ENCODE measurements around the gene ZFAND2B. TPM values are rescaled to one million over a fixed set of nuclear protein-coding genes. Genes with fewer than 3 reads are reported as not detected.
A peak's percentile ranks its signal among the peaks of the same experiment; 100 is the strongest.

The ZFAND2B gene
- total RNA-seq, 1 experiment from 2014 or later = 25.7 TPM

DNA sequence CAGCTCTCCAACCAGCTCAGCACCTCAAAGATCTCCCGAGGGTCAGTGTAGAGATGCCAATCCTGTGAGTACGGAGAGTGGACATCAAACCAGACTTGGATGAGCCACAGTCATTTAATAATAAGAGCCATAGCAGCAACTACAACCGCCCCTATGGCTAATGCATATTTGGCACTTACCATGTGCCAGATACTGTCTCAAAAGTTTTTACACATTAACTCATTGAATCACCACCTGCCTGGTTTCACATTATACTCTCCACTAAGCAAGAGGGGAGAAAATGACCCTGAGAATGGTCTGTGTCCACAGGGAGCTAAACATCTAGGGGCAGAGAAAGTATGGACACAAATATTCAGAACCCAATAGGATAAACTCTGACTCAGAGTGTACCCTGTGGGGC, 32.4 kb upstream of the ZFAND2B start:
- Mint-ChIP-seq H3K36me3 (ENCODE audit: insufficient read depth, unreplicated experiment) (peaks cover 50% of the 10 kb centered on the region), H3K9me3 (ENCODE audit: low read depth, unreplicated experiment) (no peaks in the 10 kb centered on the region), H3K4me3 (ENCODE audit: low read depth, unreplicated experiment) (peak overlapping the region; percentile 16), H3K4me1 (ENCODE audit: low read depth, unreplicated experiment) (peaks cover 27% of the 10 kb centered on the region), H3K27me3 (ENCODE audit: unreplicated experiment) (no peaks in the 10 kb centered on the region), H3K27ac (ENCODE audit: unreplicated experiment) (no peak overlapping the region)
- DNase-seq = no peak
- CTCF ChIA-PET = no interaction called here
- TF ChIP-seq, protein P1, sequence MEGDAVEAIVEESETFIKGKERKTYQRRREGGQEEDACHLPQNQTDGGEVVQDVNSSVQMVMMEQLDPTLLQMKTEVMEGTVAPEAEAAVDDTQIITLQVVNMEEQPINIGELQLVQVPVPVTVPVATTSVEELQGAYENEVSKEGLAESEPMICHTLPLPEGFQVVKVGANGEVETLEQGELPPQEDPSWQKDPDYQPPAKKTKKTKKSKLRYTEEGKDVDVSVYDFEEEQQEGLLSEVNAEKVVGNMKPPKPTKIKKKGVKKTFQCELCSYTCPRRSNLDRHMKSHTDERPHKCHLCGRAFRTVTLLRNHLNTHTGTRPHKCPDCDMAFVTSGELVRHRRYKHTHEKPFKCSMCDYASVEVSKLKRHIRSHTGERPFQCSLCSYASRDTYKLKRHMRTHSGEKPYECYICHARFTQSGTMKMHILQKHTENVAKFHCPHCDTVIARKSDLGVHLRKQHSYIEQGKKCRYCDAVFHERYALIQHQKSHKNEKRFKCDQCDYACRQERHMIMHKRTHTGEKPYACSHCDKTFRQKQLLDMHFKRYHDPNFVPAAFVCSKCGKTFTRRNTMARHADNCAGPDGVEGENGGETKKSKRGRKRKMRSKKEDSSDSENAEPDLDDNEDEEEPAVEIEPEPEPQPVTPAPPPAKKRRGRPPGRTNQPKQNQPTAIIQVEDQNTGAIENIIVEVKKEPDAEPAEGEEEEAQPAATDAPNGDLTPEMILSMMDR (IDR thresholded peaks at IDR 0.05; ENCODE audit: unreplicated experiment) = no peak
- intact Hi-C loops (cut with micrococcal nuclease; ENCODE audit: unreplicated experiment) = no loop called here
- no TSS peak for BruUV-seq (replicated peaks)

DNA sequence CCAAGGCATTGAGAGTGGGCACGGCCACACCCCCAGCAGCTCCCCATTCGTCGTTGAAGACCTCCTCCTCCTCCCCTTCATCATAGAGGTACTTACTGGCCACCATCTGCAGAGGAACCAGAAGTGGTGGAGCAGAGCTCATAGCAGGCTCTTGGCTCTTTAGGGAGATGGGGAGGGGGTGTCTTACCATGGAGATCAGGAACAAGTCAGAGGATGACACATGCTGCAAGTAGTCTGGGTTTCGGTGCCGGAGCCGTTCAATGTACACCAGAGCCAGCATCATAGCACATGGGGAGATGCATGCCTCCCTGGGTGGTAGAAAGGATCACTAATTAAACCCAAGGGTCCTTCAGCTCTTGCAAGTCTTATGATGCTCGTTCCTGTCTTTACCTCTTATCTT, 31.8 kb upstream of the ZFAND2B start:
- CTCF ChIA-PET = interaction anchor here (0.7 kb wide), 1 partner anchor 50 kb away, joined by 4 read pairs; no protein-coding TSS in a partner anchor
- no TSS peak for BruUV-seq (replicated peaks)

DNA sequence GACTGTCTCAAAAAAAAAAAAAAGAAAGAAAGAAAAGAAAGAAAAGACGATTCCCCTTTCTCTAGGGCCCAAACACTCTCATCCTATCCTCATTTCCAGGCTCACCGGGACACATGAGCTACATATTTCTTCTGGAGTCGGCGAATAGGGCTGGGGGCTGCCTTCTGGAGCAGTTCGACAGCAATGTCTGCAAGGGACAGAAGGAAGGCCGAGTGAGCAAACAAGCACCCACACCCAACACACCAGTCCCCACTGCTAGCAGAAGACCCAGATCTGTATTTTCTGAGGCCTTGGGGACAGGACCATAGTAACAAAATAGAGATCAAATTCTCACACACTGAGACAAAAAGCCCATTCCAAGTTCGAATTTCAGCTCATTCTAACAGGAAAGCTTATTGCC, 31.1 kb upstream of the ZFAND2B start:
- TF ChIP-seq, protein P1 (IDR thresholded peaks at IDR 0.05; ENCODE audit: unreplicated experiment) = no peak
- DNase-seq = no peak
- Mint-ChIP-seq H3K9me3 (ENCODE audit: low read depth, unreplicated experiment) (no peaks in the 10 kb centered on the region), H3K36me3 (ENCODE audit: insufficient read depth, unreplicated experiment) (peaks cover 51% of the 10 kb centered on the region), H3K4me3 (ENCODE audit: low read depth, unreplicated experiment) (peak overlapping the region; percentile 98), H3K27ac (ENCODE audit: unreplicated experiment) (no peak overlapping the region), H3K27me3 (ENCODE audit: unreplicated experiment) (no peaks in the 10 kb centered on the region), H3K4me1 (ENCODE audit: low read depth, unreplicated experiment) (peaks cover 30% of the 10 kb centered on the region)
- CTCF ChIA-PET = interaction anchor here (0.6 to 1.7 kb wide), 8 partner anchors 23 to 120 kb away, joined by 3 to 9 read pairs (median 6); partner anchors contain the start of genes ANKZF1, ATG9A and ZFAND2B
- intact Hi-C loops (cut with micrococcal nuclease; ENCODE audit: unreplicated experiment) = loop anchor here (5.0 kb wide), 1 partner anchor 122 kb away; no protein-coding TSS in a partner anchor
- BruUV-seq (replicated peaks) = no TSS peak

More for the DNA sequence above, 31.8 kb upstream of the ZFAND2B start:
- Mint-ChIP-seq H3K36me3 (ENCODE audit: insufficient read depth, unreplicated experiment) (peaks cover 51% of the 10 kb centered on the region), H3K9me3 (ENCODE audit: low read depth, unreplicated experiment) (no peaks in the 10 kb centered on the region), H3K4me1 (ENCODE audit: low read depth, unreplicated experiment) (peaks cover 30% of the 10 kb centered on the region), H3K4me3 (ENCODE audit: low read depth, unreplicated experiment) (peak overlapping the region; percentile 16), H3K27ac (ENCODE audit: unreplicated experiment) (no peak overlapping the region), H3K27me3 (ENCODE audit: unreplicated experiment) (no peaks in the 10 kb centered on the region)
- TF ChIP-seq, protein P1 (IDR thresholded peaks at IDR 0.05; ENCODE audit: unreplicated experiment) = no peak
- intact Hi-C loops (cut with micrococcal nuclease; ENCODE audit: unreplicated experiment) = loop anchor here (5.0 kb wide), 1 partner anchor 122 kb away; no protein-coding TSS in a partner anchor
- no peak for DNase-seq

DNA sequence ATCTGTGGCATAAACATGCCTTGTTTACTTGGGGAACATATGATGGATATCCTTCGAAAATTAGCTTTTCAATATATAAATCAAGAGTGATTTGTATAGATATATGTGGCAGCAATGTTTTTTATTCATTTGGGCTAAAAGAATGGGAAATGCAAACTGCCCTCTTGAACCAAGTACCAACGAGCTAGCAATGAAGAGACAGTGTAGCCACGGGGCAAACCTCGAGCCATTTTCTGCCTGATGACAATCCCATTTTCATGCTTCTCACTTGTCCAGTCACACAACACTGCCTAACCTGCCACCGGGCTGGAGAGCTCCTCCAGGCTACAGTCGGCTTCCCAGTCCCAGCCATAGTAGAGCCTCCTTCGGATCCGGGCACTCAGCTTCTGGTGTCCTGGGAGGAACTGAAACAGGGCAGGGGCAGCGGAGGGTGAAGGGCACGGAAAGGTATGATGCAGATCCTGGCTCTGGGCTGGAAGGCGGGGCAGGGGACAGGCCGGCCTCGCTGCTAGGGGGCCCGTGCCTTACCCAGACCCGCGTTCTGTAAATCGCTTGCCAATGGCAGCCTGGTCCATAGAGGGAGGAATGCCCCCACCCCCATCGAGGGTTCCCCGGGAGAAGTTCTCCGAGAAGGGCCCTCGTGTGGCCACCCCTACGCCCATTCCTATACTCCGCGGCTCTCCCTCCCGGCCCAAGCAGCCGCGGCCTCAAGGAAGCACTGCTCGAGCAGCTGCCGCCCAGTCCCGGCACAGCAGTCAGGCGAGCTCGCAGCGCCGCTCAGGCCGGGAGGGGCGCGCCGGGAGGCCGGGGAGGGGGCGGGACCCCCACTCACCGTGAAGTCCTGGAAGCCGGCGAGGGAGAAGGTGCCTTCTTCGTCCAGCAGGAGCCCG, 30.4 kb upstream of the ZFAND2B start:
- TSS peak; percentile 44 for BruUV-seq (replicated peaks)
- DNase-seq = peak; percentile 60
- intact Hi-C loops (cut with micrococcal nuclease; ENCODE audit: unreplicated experiment) = loop anchor here (5.0 kb wide), 1 partner anchor 121 kb away; no protein-coding TSS in a partner anchor
- Mint-ChIP-seq H3K4me1 (ENCODE audit: low read depth, unreplicated experiment) (peaks cover 30% of the 10 kb centered on the region), H3K4me3 (ENCODE audit: low read depth, unreplicated experiment) (peak overlapping the region; percentile 98), H3K36me3 (ENCODE audit: insufficient read depth, unreplicated experiment) (peaks cover 51% of the 10 kb centered on the region), H3K27ac (ENCODE audit: unreplicated experiment) (peak overlapping the region; percentile 47), H3K27me3 (ENCODE audit: unreplicated experiment) (no peaks in the 10 kb centered on the region), H3K9me3 (ENCODE audit: low read depth, unreplicated experiment) (no peaks in the 10 kb centered on the region)
- CTCF ChIA-PET = interaction anchor here (0.6 to 1.7 kb wide), 9 partner anchors 22 to 353 kb away, joined by 3 to 9 read pairs (median 5); partner anchors contain the start of genes ANKZF1, ATG9A and ZFAND2B
- TF ChIP-seq, protein P1 (IDR thresholded peaks at IDR 0.05; ENCODE audit: unreplicated experiment) = no peak
